Nephron (organoid): ENCODE data around the gene POLE3.
"Not testable (repeated sequence)": the region's sequence is repeated elsewhere in the genome, so short reads cannot be mapped to it uniquely, and the experiment has no call there.

ENCODE experiments used
- H3K27ac Mint-ChIP-seq, 3 experiments: 2 replicates each; pipeline ENCODE4 v1.8.0; 2020; ENCODE audit warnings: mixed read lengths in 3 of 3, mild to moderate bottlenecking in 2 of 3, moderate library complexity in 1 of 3
- H3K27me3 Mint-ChIP-seq: 2 replicates; pipeline ENCODE4 v1.8.0; 2021; ENCODE audit warnings: low read depth, mild to moderate bottlenecking, moderate library complexity, mixed read lengths
- H3K36me3 Mint-ChIP-seq: 2 replicates; pipeline ENCODE4 v1.8.0; 2020; ENCODE audit warnings: low read depth, mixed read lengths
- H3K4me1 Mint-ChIP-seq: 2 replicates; pipeline ENCODE4 v1.8.0; 2020; ENCODE audit warnings: mixed read lengths
- H3K4me3 Mint-ChIP-seq, 3 experiments: 2 replicates each; pipeline ENCODE4 v1.8.0; 2020; ENCODE audit warnings: mild to moderate bottlenecking in 3 of 3, mixed read lengths in 3 of 3, moderate library complexity in 2 of 3
- H3K9me3 Mint-ChIP-seq: 2 replicates; pipeline ENCODE4 v1.8.0; 2020; ENCODE audit warnings: mixed read lengths
- CTCF ChIP-seq, 3 experiments: fragments of 200-600 bp; sonication (generic); IDR thresholded peaks; one replicate each; pipeline ENCODE4 v1.5.0; 2021; ENCODE audit warnings: antibody characterized with exemption in 3 of 3; ENCODE audit not compliant: unreplicated experiment in 3 of 3

The POLE3 gene

DNA sequence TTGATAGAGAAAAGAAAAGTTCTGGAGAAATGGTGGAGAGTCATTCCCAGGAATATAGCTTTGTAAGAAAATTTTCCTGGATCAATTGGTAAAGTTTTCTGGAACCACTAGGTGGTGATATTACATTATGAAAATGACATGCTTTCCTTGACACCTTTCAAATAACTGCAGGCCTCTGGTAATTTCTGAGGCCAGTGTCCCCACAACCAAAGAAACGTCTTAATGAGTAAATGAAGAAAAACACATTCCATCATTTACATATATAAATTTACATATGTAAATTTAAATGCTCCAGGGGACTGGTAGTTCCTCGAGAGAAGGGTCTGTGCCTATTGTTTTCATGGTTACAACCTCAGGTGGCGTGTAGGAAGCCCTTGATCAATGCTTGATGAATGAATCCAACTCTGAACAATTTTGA, 35.9 kb upstream of the POLE3 start:
- Mint-ChIP-seq H3K27me3 (peaks cover 3% of the 10 kb centered on the region), H3K9me3 (no peaks in the 10 kb centered on the region), H3K4me3 (no peak overlapping the region), H3K27ac (no peak overlapping the region), H3K36me3 (no peaks in the 10 kb centered on the region), H3K4me1 (peaks cover 4% of the 10 kb centered on the region)
- TF ChIP-seq CTCF (IDR thresholded peaks at IDR 0.05; ENCODE audit: unreplicated experiment in 3 of 3): peak; percentile 69 to 78 (median 70)

DNA sequence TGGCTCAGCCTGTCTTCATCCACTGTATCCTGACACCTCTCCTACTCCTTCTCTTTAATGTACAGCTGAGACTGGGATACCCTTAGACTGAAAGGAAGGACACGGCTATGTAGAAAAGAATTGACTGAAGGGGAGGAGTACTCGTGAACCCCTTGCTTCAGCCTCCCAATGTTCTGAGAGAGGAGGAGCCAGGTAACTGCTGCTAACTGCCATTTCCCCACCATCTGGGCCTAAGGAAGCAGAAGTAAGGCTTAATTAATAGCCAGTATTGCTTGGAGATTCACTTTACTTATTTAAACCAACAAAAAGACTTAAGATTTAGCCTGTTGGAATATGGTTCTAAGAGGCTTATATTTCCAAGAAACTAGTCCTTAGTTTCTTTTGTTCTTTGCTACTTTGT, 34.3 kb upstream of the POLE3 start:
- Mint-ChIP-seq H3K27me3 (peaks cover 3% of the 10 kb centered on the region), H3K4me1 (peaks cover 4% of the 10 kb centered on the region), H3K36me3 (no peaks in the 10 kb centered on the region), H3K27ac (no peak overlapping the region), H3K4me3 (no peak overlapping the region), H3K9me3 (no peaks in the 10 kb centered on the region)
- no peak for TF ChIP-seq CTCF (IDR thresholded peaks at IDR 0.05; ENCODE audit: unreplicated experiment in 3 of 3)

DNA sequence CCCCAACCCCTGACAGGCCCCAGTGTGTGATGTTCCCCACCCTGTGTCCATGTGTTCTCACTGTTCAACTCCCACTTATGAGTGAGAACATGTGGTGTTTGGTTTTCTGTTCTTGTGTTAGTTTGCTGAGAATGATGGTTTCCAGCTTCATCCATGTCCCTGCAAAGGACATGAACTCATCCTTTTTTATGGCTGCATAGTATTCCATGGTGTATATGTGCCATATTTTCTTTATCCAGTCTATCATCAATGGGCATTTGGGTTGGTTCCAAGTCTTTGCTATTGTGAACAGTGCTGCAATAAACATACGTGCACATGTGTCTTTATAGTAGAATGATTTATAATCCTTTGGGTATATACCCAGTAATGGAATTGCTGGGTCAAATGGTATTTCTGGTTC, 27.2 kb upstream of the POLE3 start:
- H3K27ac Mint-ChIP-seq, H3K4me3 Mint-ChIP-seq, H3K9me3 Mint-ChIP-seq, H3K27me3 Mint-ChIP-seq, H3K4me1 Mint-ChIP-seq, H3K36me3 Mint-ChIP-seq: not testable (repeated sequence)

DNA sequence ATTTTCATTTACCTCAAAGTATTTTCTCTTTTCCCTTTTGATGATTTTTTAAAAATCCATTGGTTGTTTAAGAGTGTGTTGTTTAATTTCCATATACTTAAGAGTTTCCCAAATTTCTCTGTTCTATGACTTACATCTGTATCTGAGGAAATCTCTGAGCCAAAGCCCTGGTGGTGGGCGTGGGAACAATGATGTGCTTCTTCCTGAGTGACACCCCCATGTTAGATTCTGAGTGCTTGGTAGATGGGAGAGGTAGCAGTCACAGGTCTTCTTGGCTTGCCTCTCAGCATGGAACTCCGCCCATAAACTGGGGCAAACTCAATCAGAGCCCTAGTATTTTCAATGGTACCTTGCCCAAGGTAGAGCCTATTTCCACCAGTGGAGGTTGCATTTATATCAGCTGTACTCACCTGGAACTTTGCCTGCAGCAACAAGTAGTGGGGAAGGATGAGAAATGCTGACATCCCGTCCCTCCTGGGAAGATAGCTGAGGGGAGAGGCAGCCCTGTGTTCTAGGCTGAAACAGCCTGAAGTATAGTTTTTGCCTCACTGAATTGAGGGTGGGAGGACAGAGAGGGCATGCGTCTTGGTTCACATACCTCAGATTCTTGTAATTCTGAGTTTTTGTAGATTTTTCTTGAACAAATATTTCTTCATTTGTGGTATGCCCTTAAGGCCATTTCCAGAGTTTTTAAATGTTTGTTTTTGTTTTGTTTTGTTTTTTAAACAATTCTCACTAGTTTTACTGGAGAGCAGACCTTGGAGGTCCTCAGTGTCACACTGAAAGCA, 26.4 kb upstream of the POLE3 start:
- TF ChIP-seq CTCF (IDR thresholded peaks at IDR 0.05; ENCODE audit: unreplicated experiment in 3 of 3): no peak
- Mint-ChIP-seq H3K4me1 (no peaks in the 10 kb centered on the region), H3K4me3 (no peak overlapping the region)

DNA sequence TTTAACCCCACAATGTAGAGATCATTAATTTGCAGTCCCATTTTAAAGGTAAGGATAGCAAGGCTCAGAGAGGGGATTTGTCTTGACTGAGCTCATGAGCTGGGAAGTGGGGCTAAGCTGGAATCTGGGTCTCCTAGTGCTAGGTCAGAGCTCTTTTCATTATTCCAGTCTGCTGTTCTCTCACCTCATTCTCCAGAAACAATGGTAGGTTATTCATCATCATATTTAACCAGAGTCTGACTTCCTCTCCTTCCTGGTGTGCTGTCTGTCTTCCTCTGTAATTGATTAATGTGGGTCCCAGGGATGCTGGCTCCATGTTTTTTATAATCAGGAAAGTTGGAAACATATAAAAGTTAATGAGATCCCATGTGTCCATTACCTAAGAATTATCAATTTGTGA, 20.7 kb upstream of the POLE3 start:
- Mint-ChIP-seq H3K27ac (no peak overlapping the region), H3K4me3 (no peak overlapping the region), H3K9me3 (no peaks in the 10 kb centered on the region), H3K36me3 (no peaks in the 10 kb centered on the region), H3K27me3 (peaks cover 4% of the 10 kb centered on the region), H3K4me1 (no peaks in the 10 kb centered on the region)
- TF ChIP-seq CTCF (IDR thresholded peaks at IDR 0.05; ENCODE audit: unreplicated experiment in 3 of 3): no peak

More for the DNA sequence above, 26.4 kb upstream of the POLE3 start:
- H3K36me3 Mint-ChIP-seq: no peaks in the 10 kb centered on the region
- H3K9me3 Mint-ChIP-seq: no peaks in the 10 kb centered on the region
- peaks cover 4% of the 10 kb centered on the region for H3K27me3 Mint-ChIP-seq
- no peak overlapping the region for H3K27ac Mint-ChIP-seq

DNA sequence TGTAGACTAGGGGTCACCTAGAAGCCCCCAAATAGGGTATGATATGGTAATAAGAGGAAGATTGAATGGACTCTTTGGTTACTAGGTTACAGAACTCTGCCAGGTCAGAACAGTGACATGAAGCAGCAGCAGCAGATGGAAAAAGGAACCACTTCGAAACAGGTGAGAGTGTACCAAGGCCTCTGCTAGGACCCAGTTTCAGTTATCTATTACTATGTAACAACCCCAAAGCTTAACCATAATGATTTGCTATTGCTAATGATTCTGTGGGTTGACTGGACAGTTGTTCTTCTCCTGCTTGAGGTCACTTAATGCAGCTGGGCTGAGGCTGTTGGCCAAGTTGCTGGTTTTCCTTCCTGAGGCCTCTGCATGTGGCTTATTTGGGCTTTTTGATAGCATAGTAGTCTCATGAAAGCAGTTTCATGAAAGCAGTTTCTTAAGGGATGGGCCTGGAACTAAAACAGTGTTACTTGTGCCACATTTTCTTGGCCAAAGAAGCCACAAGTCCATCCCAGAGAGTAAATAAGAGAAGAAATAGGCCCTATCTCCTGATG, 17.7 kb upstream of the POLE3 start:
- Mint-ChIP-seq H3K36me3 (no peaks in the 10 kb centered on the region), H3K9me3 (no peaks in the 10 kb centered on the region), H3K27me3 (peaks cover 6% of the 10 kb centered on the region), H3K27ac (no peak overlapping the region), H3K4me3 (no peak overlapping the region), H3K4me1 (no peaks in the 10 kb centered on the region)
- no peak for TF ChIP-seq CTCF (IDR thresholded peaks at IDR 0.05; ENCODE audit: unreplicated experiment in 3 of 3)
